ENCODE data around the gene TUBB2A.
A peak's percentile ranks its signal among the peaks of the same experiment; 100 is the strongest.
"Not testable (repeated sequence)": the region's sequence is repeated elsewhere in the genome, so short reads cannot be mapped to it uniquely, and the experiment has no call there.

Gene TUBB2A

GRCh38 chr6:3164388-3164787 is 7.0 kb upstream of the TUBB2A start:
- no peak for TF ChIP-seq CTCF (IDR thresholded peaks at IDR 0.05; ENCODE audit: insufficient read depth, low read length, missing control alignments)
- no peak for DNase-seq (ENCODE audit: low read depth, low spot score)
- H3K4me3 ChIP-seq (ENCODE audit: low read depth, low read length) = no peak overlapping the region
- ChIA-PET POLR2A (no interaction called here), CTCF (interaction anchor here (1.0 to 2.8 kb wide), 3 partner anchors 38 to 87 kb away, joined by 3 to 17 read pairs (median 4); no protein-coding TSS in a partner anchor)

GRCh38 chr6:3163248-3163594 is 5.9 kb upstream of the TUBB2A start:
- POLR2A ChIA-PET = interaction anchor here (1.3 to 1.9 kb wide), 3 partner anchors 46 to 88 kb away, joined by 4 to 18 read pairs (median 6); no protein-coding TSS in a partner anchor
- no peak for DNase-seq (ENCODE audit: low read depth, low spot score)
- peak overlapping the region; percentile 67 for H3K4me3 ChIP-seq (ENCODE audit: low read depth, low read length)
- TF ChIP-seq CTCF (IDR thresholded peaks at IDR 0.05; ENCODE audit: insufficient read depth, low read length, missing control alignments) = no peak
- CTCF ChIA-PET = interaction anchor here (0.7 to 2.2 kb wide), 8 partner anchors 10 to 89 kb away, joined by 3 to 6 read pairs (median 4); no protein-coding TSS in a partner anchor

- ChIA-PET CTCF (interaction anchor here (0.7 to 2.2 kb wide), 9 partner anchors 10 to 89 kb away, joined by 3 to 6 read pairs (median 4); no protein-coding TSS in a partner anchor), POLR2A (interaction anchor here (0.7 to 1.9 kb wide), 6 partner anchors 11 to 96 kb away, joined by 3 to 18 read pairs (median 4); partner anchors contain the start of gene PSMG4)
- DNase-seq (ENCODE audit: low read depth, low spot score) = no peak
- peak overlapping the region; percentile 67 for H3K4me3 ChIP-seq (ENCODE audit: low read depth, low read length)
- peak; percentile 32 for TF ChIP-seq CTCF (IDR thresholded peaks at IDR 0.05; ENCODE audit: insufficient read depth, low read length, missing control alignments)
These were observed 5.4 kb upstream of the TUBB2A start for GRCh38 chr6:3162565-3163247.

- ChIA-PET POLR2A (interaction anchor here (0.7 to 1.9 kb wide), 6 partner anchors 10 to 97 kb away, joined by 3 to 18 read pairs (median 4); partner anchors contain the start of gene PSMG4), CTCF (interaction anchor here (0.7 to 2.2 kb wide), 6 partner anchors 14 to 89 kb away, joined by 3 to 6 read pairs (median 3); no protein-coding TSS in a partner anchor)
- TF ChIP-seq CTCF (IDR thresholded peaks at IDR 0.05; ENCODE audit: insufficient read depth, low read length, missing control alignments) = no peak
- H3K4me3 ChIP-seq (ENCODE audit: low read depth, low read length) = peak overlapping the region; percentile 67
- no peak for DNase-seq (ENCODE audit: low read depth, low spot score)
These were observed 4.7 kb upstream of the TUBB2A start for GRCh38 chr6:3162067-3162497.

GRCh38 chr6:3159805-3160781 is 2.7 kb upstream of the TUBB2A start:
- DNase-seq (ENCODE audit: low read depth, low spot score) = no peak
- ChIA-PET CTCF (interaction anchor here (7.3 kb wide), 1 partner anchor 89 kb away, joined by 86 read pairs; no protein-coding TSS in a partner anchor), POLR2A (no interaction called here)
- no peak for TF ChIP-seq CTCF (IDR thresholded peaks at IDR 0.05; ENCODE audit: insufficient read depth, low read length, missing control alignments)
- H3K4me3 ChIP-seq (ENCODE audit: low read depth, low read length) = no peak overlapping the region

- not testable (repeated sequence) for DNase-seq (ENCODE audit: low read depth, low spot score)
- ChIA-PET POLR2A (interaction anchor here (0.9 to 2.9 kb wide), 16 partner anchors 8 to 116 kb away, joined by 3 to 42 read pairs (median 7); partner anchors contain the start of gene PSMG4), CTCF (interaction anchor here (0.6 to 7.3 kb wide), 17 partner anchors 8 to 110 kb away, joined by 3 to 86 read pairs (median 3); no protein-coding TSS in a partner anchor)
- peak overlapping the region; percentile 78 for H3K4me3 ChIP-seq (ENCODE audit: low read depth, low read length)
These were observed 887 bp downstream of the TUBB2A start for GRCh38 chr6:3156184-3157130.

- ChIA-PET POLR2A (interaction anchor here (0.8 to 1.0 kb wide), 2 partner anchors 16 to 25 kb away, joined by 3 read pairs; no protein-coding TSS in a partner anchor), CTCF (interaction anchor here (1.0 to 7.3 kb wide), 2 partner anchors 23 to 93 kb away, joined by 3 to 86 read pairs; no protein-coding TSS in a partner anchor)
These were observed 1.9 kb downstream of the TUBB2A start for GRCh38 chr6:3155416-3155815.

More at GRCh38 chr6:3155416-3155815, 1.9 kb downstream of the TUBB2A start:
- H3K4me3 ChIP-seq (ENCODE audit: low read depth, low read length) = peak overlapping the region; percentile 25
- not testable (repeated sequence) for DNase-seq (ENCODE audit: low read depth, low spot score)

All from AG04449 (cell line).